H9 (cell line): Measurements from ENCODE around the gene THAP4. TPM values are rescaled to one million over a fixed set of nuclear protein-coding genes. Genes with fewer than 3 reads are reported as not detected.
"Not testable (repeated sequence)": the region's sequence is repeated elsewhere in the genome, so short reads cannot be mapped to it uniquely, and the experiment has no call there.

ENCODE experiments used
- DNase-seq: peaks from one replicate; pipeline ENCODE4 v3.0.0-alpha.2; 2017
- H2AFZ ChIP-seq: one replicate; pipeline ENCODE4 v1.6.1; 2013; ENCODE audit warnings: mild to moderate bottlenecking, low read length, control low read depth, moderate library complexity
- H2AK5ac ChIP-seq: 2 replicates; pipeline ENCODE4 v1.6.1; 2013; ENCODE audit warnings: low read length, control low read depth, mixed read lengths; ENCODE audit not compliant: insufficient read length
- H2BK120ac ChIP-seq: one replicate; pipeline ENCODE4 v1.6.1; 2013; ENCODE audit warnings: low read depth, mild to moderate bottlenecking, low read length, control low read depth, inconsistent platforms; ENCODE audit not compliant: poor library complexity, severe bottlenecking
- H2BK12ac ChIP-seq: 2 replicates; pipeline ENCODE4 v1.6.1; 2013; ENCODE audit warnings: low read length, control low read depth, mixed read lengths, low read depth; ENCODE audit not compliant: insufficient read length
- H2BK15ac ChIP-seq: 2 replicates; pipeline ENCODE4 v1.6.1; 2013; ENCODE audit warnings: low read depth, low read length, control low read depth
- H2BK20ac ChIP-seq: one replicate; pipeline ENCODE4 v1.6.1; 2013; ENCODE audit warnings: low read depth, mild to moderate bottlenecking, low read length, control low read depth, inconsistent platforms; ENCODE audit not compliant: poor library complexity, severe bottlenecking
- H2BK5ac ChIP-seq: 2 replicates; pipeline ENCODE4 v1.6.1; 2013; ENCODE audit warnings: low read length, control low read depth, mixed read lengths; ENCODE audit not compliant: insufficient read length
- H3K14ac ChIP-seq: 2 replicates; pipeline ENCODE4 v1.6.1; 2013; ENCODE audit warnings: low read length, control low read depth; ENCODE audit not compliant: insufficient read depth
- H3K18ac ChIP-seq: 2 replicates; pipeline ENCODE4 v1.6.1; 2013; ENCODE audit warnings: low read depth, mild to moderate bottlenecking, mixed read lengths, low read length, control low read depth; ENCODE audit not compliant: insufficient read length
- H3K23ac ChIP-seq: 2 replicates; pipeline ENCODE4 v1.6.1; 2013; ENCODE audit warnings: low read length, control low read depth, mixed read lengths, low read depth; ENCODE audit not compliant: insufficient read length
- H3K23me2 ChIP-seq: 2 replicates; pipeline ENCODE4 v1.6.1; 2013; ENCODE audit warnings: low read depth, mild to moderate bottlenecking, mixed read lengths, low read length, control low read depth; ENCODE audit not compliant: insufficient read length, poor library complexity, severe bottlenecking
- H3K27ac ChIP-seq: 2 replicates; pipeline ENCODE4 v1.5.1; 2013; ENCODE audit warnings: low read length, control low read depth, mixed read lengths, low read depth; ENCODE audit not compliant: insufficient read length
- H3K27me3 ChIP-seq: 2 replicates; pipeline ENCODE4 v1.6.1; 2013; ENCODE audit warnings: low read length, control low read depth, inconsistent platforms; ENCODE audit not compliant: insufficient read depth
- H3K4ac ChIP-seq: 2 replicates; pipeline ENCODE4 v1.6.1; 2013; ENCODE audit warnings: low read depth, mild to moderate bottlenecking, control low read depth, inconsistent platforms, low read length, moderate library complexity
- H3K4me1 ChIP-seq: 2 replicates; pipeline ENCODE4 v1.6.1; 2013; ENCODE audit warnings: low read length, control low read depth, inconsistent platforms; ENCODE audit not compliant: insufficient read depth
- H3K4me2 ChIP-seq: 2 replicates; pipeline ENCODE4 v1.6.1; 2013; ENCODE audit warnings: low read length, control low read depth, mixed read lengths; ENCODE audit not compliant: insufficient read length, insufficient read depth
- H3K56ac ChIP-seq: 2 replicates; pipeline ENCODE4 v1.6.1; 2013; ENCODE audit warnings: low read depth, mild to moderate bottlenecking, mixed read lengths, low read length, control low read depth; ENCODE audit not compliant: insufficient read length
- H3K79me1 ChIP-seq: 2 replicates; pipeline ENCODE4 v1.6.1; 2013; ENCODE audit warnings: low read depth, mild to moderate bottlenecking, moderate library complexity, low read length, control low read depth, inconsistent platforms; ENCODE audit not compliant: insufficient read depth, poor library complexity, severe bottlenecking
- H3K79me2 ChIP-seq: 2 replicates; pipeline ENCODE4 v1.6.1; 2013; ENCODE audit warnings: low read length, control low read depth, inconsistent platforms; ENCODE audit not compliant: insufficient read depth
- H3K9ac ChIP-seq: 2 replicates; pipeline ENCODE4 v1.6.1; 2013; ENCODE audit warnings: low read length, control low read depth, mixed read lengths; ENCODE audit not compliant: insufficient read length; ENCODE audit errors: extremely low read depth
- H3K9me3 ChIP-seq: one replicate; pipeline ENCODE4 v1.6.1; 2013; ENCODE audit warnings: low read depth, low read length, inconsistent platforms; ENCODE audit not compliant: control insufficient read depth
- H3T11ph ChIP-seq: one replicate; pipeline ENCODE4 v1.6.1; 2013; ENCODE audit warnings: mild to moderate bottlenecking, low read length, control low read depth, inconsistent platforms
- H4K20me1 ChIP-seq: one replicate; pipeline ENCODE4 v1.6.1; 2013; ENCODE audit not compliant: control insufficient read depth, insufficient read length, insufficient read depth
- H4K5ac ChIP-seq: 2 replicates; pipeline ENCODE4 v1.6.1; 2013; ENCODE audit warnings: low read depth, mild to moderate bottlenecking, mixed read lengths, low read length, control low read depth; ENCODE audit not compliant: insufficient read length
- H4K8ac ChIP-seq: replicated peaks from 2 replicates; pipeline ENCODE4 v1.6.1; 2013; ENCODE audit warnings: low read length, control low read depth, mixed read lengths, low read depth; ENCODE audit not compliant: insufficient read length
- H4K91ac ChIP-seq: 2 replicates; pipeline ENCODE4 v1.6.1; 2013; ENCODE audit warnings: low read depth, mild to moderate bottlenecking, moderate library complexity, mixed read lengths, low read length, control low read depth; ENCODE audit not compliant: insufficient read length
- H3K27ac Mint-ChIP-seq, 3 experiments: 2 replicates in 2 of 3; 3 replicates in 1 of 3; pipeline ENCODE4 v1.8.0; 2020 to 2021; ENCODE audit warnings: mixed read lengths in 3 of 3, mild to moderate bottlenecking in 1 of 3, moderate library complexity in 1 of 3
- H3K27me3 Mint-ChIP-seq: 2 replicates; pipeline ENCODE4 v1.8.0; 2021; ENCODE audit warnings: low read depth, mild to moderate bottlenecking, moderate library complexity, mixed read lengths
- H3K36me3 Mint-ChIP-seq, 3 experiments: 2 replicates in 2 of 3; 3 replicates in 1 of 3; pipeline ENCODE4 v1.8.0; 2020 to 2021; ENCODE audit warnings: low read depth in 3 of 3, mixed read lengths in 3 of 3; ENCODE audit not compliant: insufficient read depth in 1 of 3
- H3K4me1 Mint-ChIP-seq, 2 experiments: 2 replicates each; pipeline ENCODE4 v1.8.0; 2020; ENCODE audit warnings: mixed read lengths in 2 of 2
- H3K4me3 Mint-ChIP-seq, 2 experiments: 2 replicates in 1 of 2; 3 replicates in 1 of 2; pipeline ENCODE4 v1.8.0; 2020 to 2021; ENCODE audit warnings: mild to moderate bottlenecking in 2 of 2, mixed read lengths in 2 of 2, moderate library complexity in 1 of 2
- H3K9me3 Mint-ChIP-seq, 2 experiments: 2 replicates in 1 of 2; 3 replicates in 1 of 2; pipeline ENCODE4 v1.8.0; 2020; ENCODE audit warnings: mild to moderate bottlenecking in 2 of 2, mixed read lengths in 2 of 2, moderate library complexity in 1 of 2
- CTCF ChIP-seq: fragments of 200-600 bp; sonication (generic); conservative IDR thresholded peaks from 3 replicates; pipeline ENCODE4 v1.8.0; 2021; ENCODE audit warnings: antibody characterized with exemption, mild to moderate bottlenecking
- WGBS: extraction: QIAGEN DNeasy Blood & Tissue Kit; methylation state at CpG from one replicate; pipeline ENCODE4 v1.1.7; 2013; ENCODE audit warnings: missing lambda C conversion rate, low lambda C conversion rate, mixed read lengths; ENCODE audit not compliant: insufficient read length; ENCODE audit errors: extremely low coverage; 5-methylcytosine and 5-hydroxymethylcytosine counted together
- total RNA-seq: library from RNA; stranded (reverse); gene quantifications from 2 replicates; pipeline ENCODE4 v1.2.1, GENCODE V29; 2021

Gene THAP4
- total RNA-seq, 1 experiment from 2014 or later, result 70.6 TPM

GRCh38 chr2:241592126-241592845 lies 44.7 kb downstream of the THAP4 start:
- no peak overlapping the region for H3K4ac ChIP-seq
- H3K14ac ChIP-seq, result no peak overlapping the region
- no peaks in the 10 kb centered on the region for H3K4me1 ChIP-seq
- no peak overlapping the region for H2BK15ac ChIP-seq
- Mint-ChIP-seq H3K4me1 (no peaks in the 10 kb centered on the region; a peak in 3 of 4 replicates), H3K9me3 (peaks cover 21 to 22% of the 10 kb centered on the region in 2 experiments), H3K36me3 (peaks cover 9 to 27% (median 16%) of the 10 kb centered on the region in 3 experiments), H3K27me3 (no peaks in the 10 kb centered on the region), H3K4me3 (no peak overlapping the region), H3K27ac (no peak overlapping the region)
- no peak overlapping the region for H2AK5ac ChIP-seq
- no peak overlapping the region for H3K9ac ChIP-seq
- H3K4me2 ChIP-seq, result no peak overlapping the region
- no peak for DNase-seq
- H3K27ac ChIP-seq, result no peak overlapping the region
- H2BK120ac ChIP-seq, result no peak overlapping the region
- WGBS, result no CpG with 5 or more reads among the region's 18 CpGs
- no peak for TF ChIP-seq CTCF
- H3T11ph ChIP-seq, result no peak overlapping the region
- H2BK12ac ChIP-seq, result no peak overlapping the region
- no peaks in the 10 kb centered on the region for H3K27me3 ChIP-seq
- no peaks in the 10 kb centered on the region for H3K23me2 ChIP-seq
- no peak overlapping the region for H4K8ac ChIP-seq
- no peak overlapping the region for H3K18ac ChIP-seq
- H4K20me1 ChIP-seq, result no peaks in the 10 kb centered on the region
- H2BK20ac ChIP-seq, result no peak overlapping the region
- H3K79me1 ChIP-seq, result no peaks in the 10 kb centered on the region
- no peak overlapping the region for H3K56ac ChIP-seq
- no peak overlapping the region for H3K23ac ChIP-seq
- H4K91ac ChIP-seq, result no peak overlapping the region
- H4K5ac ChIP-seq, result no peak overlapping the region
- no peak overlapping the region for H2BK5ac ChIP-seq
- H3K9me3 ChIP-seq, result peaks cover 2% of the 10 kb centered on the region
- H2AFZ ChIP-seq, result no peak overlapping the region
- no peaks in the 10 kb centered on the region for H3K79me2 ChIP-seq

GRCh38 chr2:241590496-241591455 lies 46.2 kb downstream of the THAP4 start:
- not testable (repeated sequence) for H4K5ac ChIP-seq, H3K27ac Mint-ChIP-seq, H4K20me1 ChIP-seq, H4K91ac ChIP-seq, H3K4me2 ChIP-seq, H3K14ac ChIP-seq, H3K4ac ChIP-seq, H3K9ac ChIP-seq, H3K23me2 ChIP-seq, H3K4me1 Mint-ChIP-seq, H3T11ph ChIP-seq, H3K79me1 ChIP-seq, H3K27ac ChIP-seq, H2BK120ac ChIP-seq, H3K27me3 Mint-ChIP-seq, H2AK5ac ChIP-seq, H2BK5ac ChIP-seq, H3K18ac ChIP-seq, H2BK20ac ChIP-seq, H3K79me2 ChIP-seq, H2BK15ac ChIP-seq, H4K8ac ChIP-seq, H3K4me3 Mint-ChIP-seq, H3K27me3 ChIP-seq, DNase-seq, H2BK12ac ChIP-seq, H2AFZ ChIP-seq, H3K56ac ChIP-seq, H3K4me1 ChIP-seq, H3K9me3 ChIP-seq, H3K23ac ChIP-seq
- no CpG with 5 or more reads among the region's 33 CpGs for WGBS
- peaks cover 11 to 40% (median 20%) of the 10 kb centered on the region in 3 experiments for H3K36me3 Mint-ChIP-seq
- H3K9me3 Mint-ChIP-seq, result peaks cover 35% of the 10 kb centered on the region in 2 experiments
